Stimulated activated CD4-positive, alpha-beta T cell treated with anti-CD3 and anti-CD28 coated beads, Interleukin-2, amount 100 ng/mL, for 24 hours (primary cell): ENCODE measurements around the gene ADAMTS17.

Experiments
- DNase-seq, 2 donors: peaks; one replicate each; pipeline ENCODE4 v3.0.0-alpha.2; 2020

Gene ADAMTS17

GRCh38 chr15:100245855-100246254 lies 95.9 kb downstream of the ADAMTS17 start:
- DNase-seq: no peak

- DNase-seq: no peak
Measured at GRCh38 chr15:100245487-100245820, 96.3 kb downstream of the ADAMTS17 start.

GRCh38 chr15:100244796-100245486 lies 96.8 kb downstream of the ADAMTS17 start:
- no peak for DNase-seq

GRCh38 chr15:100242989-100243388 lies 98.8 kb downstream of the ADAMTS17 start:
- no peak for DNase-seq

GRCh38 chr15:100241572-100242482 lies 99.9 kb downstream of the ADAMTS17 start:
- no peak for DNase-seq

GRCh38 chr15:100236981-100237720 lies 104.6 kb downstream of the ADAMTS17 start:
- no peak for DNase-seq

GRCh38 chr15:100235030-100235617 lies 106.7 kb downstream of the ADAMTS17 start:
- DNase-seq: no peak

- DNase-seq: no peak
Measured at GRCh38 chr15:100234158-100235029, 107.4 kb downstream of the ADAMTS17 start.

GRCh38 chr15:100230784-100231183 lies 111.0 kb downstream of the ADAMTS17 start:
- no peak for DNase-seq

- no peak for DNase-seq
Measured at GRCh38 chr15:100229181-100230163, 112.3 kb downstream of the ADAMTS17 start.

- DNase-seq: no peak
Measured at GRCh38 chr15:100227781-100228180, 114.0 kb downstream of the ADAMTS17 start.

GRCh38 chr15:100226107-100226506 lies 115.7 kb downstream of the ADAMTS17 start:
- DNase-seq: no peak

GRCh38 chr15:100224206-100225185 lies 117.3 kb downstream of the ADAMTS17 start:
- no peak for DNase-seq

- no peak for DNase-seq
Measured at GRCh38 chr15:100222349-100222715, 119.4 kb downstream of the ADAMTS17 start.

GRCh38 chr15:100221471-100222348 lies 120.1 kb downstream of the ADAMTS17 start:
- DNase-seq: no peak

GRCh38 chr15:100220058-100220768 lies 121.6 kb downstream of the ADAMTS17 start:
- no peak for DNase-seq

GRCh38 chr15:100218434-100218833 lies 123.3 kb downstream of the ADAMTS17 start:
- DNase-seq: no peak

- DNase-seq: no peak
Measured at GRCh38 chr15:100216182-100216581, 125.6 kb downstream of the ADAMTS17 start.
